ENCODE results near the gene TAP1.

TAP1 gene

DNA sequence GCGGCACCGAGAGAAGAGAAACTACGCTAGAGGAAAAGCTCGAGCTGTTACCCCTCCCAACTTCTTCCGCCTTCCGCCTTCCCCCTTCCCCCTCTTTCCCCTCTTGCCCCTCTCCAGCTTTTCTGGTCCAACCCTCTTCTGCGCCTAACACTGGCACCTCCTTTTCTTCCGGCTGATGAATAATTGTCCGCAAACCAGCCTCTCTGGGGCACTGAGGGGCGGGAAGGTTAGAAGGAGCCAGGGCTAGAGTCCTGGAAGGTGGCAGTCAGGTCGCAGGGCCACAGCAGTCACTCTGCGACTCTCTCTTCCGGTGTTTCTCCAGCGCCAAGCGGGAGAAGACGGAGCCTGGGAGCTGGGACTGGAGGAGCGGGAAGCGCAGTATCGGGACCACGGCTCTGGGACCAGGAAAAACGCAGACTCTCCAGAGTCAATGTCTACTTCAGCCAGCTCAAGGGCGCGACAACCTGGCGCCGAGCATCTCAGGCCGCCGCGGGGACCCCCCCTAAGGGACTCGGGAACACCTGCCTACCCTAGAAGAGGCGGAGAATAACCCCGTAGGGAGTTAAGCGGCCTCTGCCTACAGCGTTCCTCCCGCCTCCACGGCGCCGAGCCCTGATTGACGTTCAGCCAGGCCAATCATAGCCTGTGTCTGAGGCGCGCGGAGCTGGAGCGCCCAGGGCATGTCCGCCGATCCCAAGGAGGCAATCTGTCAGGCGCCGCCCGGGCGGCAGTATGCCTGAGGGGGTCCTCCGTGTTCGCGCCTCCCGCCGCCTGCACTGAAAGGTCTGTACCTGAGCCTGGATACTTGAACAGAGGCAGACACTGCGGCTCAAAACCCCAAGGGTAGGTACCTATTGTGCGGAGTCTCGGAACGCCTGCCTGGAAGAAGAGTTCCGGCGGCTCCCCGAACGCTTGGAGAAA, 40.8 kb upstream of the TAP1 start (continued):
- no peak for TF ChIP-seq ZNF585B (tag by site-specific recombination; IDR thresholded peaks at IDR 0.05)
- TF ChIP-seq ZNF394 (tag by site-specific recombination; IDR thresholded peaks at IDR 0.05; ENCODE audit: borderline replicate concordance) = peak; percentile 73
- TF ChIP-seq GLIS1 (tag by site-specific recombination; IDR thresholded peaks at IDR 0.05) = peak; percentile 89
- TF ChIP-seq ZNF660 (tag by site-specific recombination; IDR thresholded peaks at IDR 0.05) = peak; percentile 61
- TF ChIP-seq IKZF3 (tag by site-specific recombination; IDR thresholded peaks at IDR 0.05) = peak; percentile 97
- peak; percentile 80 for TF ChIP-seq ZBTB11 (tag by site-specific recombination; conservative IDR thresholded peaks at IDR 0.05; ENCODE audit: low read depth)
- TF ChIP-seq, protein P1, sequence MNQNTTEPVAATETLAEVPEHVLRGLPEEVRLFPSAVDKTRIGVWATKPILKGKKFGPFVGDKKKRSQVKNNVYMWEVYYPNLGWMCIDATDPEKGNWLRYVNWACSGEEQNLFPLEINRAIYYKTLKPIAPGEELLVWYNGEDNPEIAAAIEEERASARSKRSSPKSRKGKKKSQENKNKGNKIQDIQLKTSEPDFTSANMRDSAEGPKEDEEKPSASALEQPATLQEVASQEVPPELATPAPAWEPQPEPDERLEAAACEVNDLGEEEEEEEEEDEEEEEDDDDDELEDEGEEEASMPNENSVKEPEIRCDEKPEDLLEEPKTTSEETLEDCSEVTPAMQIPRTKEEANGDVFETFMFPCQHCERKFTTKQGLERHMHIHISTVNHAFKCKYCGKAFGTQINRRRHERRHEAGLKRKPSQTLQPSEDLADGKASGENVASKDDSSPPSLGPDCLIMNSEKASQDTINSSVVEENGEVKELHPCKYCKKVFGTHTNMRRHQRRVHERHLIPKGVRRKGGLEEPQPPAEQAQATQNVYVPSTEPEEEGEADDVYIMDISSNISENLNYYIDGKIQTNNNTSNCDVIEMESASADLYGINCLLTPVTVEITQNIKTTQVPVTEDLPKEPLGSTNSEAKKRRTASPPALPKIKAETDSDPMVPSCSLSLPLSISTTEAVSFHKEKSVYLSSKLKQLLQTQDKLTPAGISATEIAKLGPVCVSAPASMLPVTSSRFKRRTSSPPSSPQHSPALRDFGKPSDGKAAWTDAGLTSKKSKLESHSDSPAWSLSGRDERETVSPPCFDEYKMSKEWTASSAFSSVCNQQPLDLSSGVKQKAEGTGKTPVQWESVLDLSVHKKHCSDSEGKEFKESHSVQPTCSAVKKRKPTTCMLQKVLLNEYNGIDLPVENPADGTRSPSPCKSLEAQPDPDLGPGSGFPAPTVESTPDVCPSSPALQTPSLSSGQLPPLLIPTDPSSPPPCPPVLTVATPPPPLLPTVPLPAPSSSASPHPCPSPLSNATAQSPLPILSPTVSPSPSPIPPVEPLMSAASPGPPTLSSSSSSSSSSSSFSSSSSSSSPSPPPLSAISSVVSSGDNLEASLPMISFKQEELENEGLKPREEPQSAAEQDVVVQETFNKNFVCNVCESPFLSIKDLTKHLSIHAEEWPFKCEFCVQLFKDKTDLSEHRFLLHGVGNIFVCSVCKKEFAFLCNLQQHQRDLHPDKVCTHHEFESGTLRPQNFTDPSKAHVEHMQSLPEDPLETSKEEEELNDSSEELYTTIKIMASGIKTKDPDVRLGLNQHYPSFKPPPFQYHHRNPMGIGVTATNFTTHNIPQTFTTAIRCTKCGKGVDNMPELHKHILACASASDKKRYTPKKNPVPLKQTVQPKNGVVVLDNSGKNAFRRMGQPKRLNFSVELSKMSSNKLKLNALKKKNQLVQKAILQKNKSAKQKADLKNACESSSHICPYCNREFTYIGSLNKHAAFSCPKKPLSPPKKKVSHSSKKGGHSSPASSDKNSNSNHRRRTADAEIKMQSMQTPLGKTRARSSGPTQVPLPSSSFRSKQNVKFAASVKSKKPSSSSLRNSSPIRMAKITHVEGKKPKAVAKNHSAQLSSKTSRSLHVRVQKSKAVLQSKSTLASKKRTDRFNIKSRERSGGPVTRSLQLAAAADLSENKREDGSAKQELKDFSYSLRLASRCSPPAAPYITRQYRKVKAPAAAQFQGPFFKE (tag by site-specific recombination; IDR thresholded peaks at IDR 0.05; ENCODE audit: borderline replicate concordance) = no peak
- no peak for TF ChIP-seq ZNF626 (tag by site-specific recombination; IDR thresholded peaks at IDR 0.05)
- 0 out of 2 replicates have a peak, but pooled peaks have one; percentile 31 for TF ChIP-seq TRIM28 (IDR thresholded peaks at IDR 0.05; ENCODE audit: borderline replicate concordance, low read length)
- 0 out of 2 replicates have a peak, but pooled peaks have one; percentile 61 for TF ChIP-seq ZNF692 (tag by site-specific recombination; IDR thresholded peaks at IDR 0.05)
- TF ChIP-seq ZNF658 (tag by site-specific recombination; IDR thresholded peaks at IDR 0.05) = no peak
- 0 out of 2 replicates have a peak, but pooled peaks have one; percentile 56 for TF ChIP-seq ZSCAN30 (tag by site-specific recombination; IDR thresholded peaks at IDR 0.05)
- TF ChIP-seq KLF1 (tag by site-specific recombination; IDR thresholded peaks at IDR 0.05) = peak; percentile 56
- no peak for TF ChIP-seq ZNF792 (tag by site-specific recombination; IDR thresholded peaks at IDR 0.05)
- peak; percentile 70 for TF ChIP-seq WT1 (tag by site-specific recombination; IDR thresholded peaks at IDR 0.05)
- TF ChIP-seq, protein P2, sequence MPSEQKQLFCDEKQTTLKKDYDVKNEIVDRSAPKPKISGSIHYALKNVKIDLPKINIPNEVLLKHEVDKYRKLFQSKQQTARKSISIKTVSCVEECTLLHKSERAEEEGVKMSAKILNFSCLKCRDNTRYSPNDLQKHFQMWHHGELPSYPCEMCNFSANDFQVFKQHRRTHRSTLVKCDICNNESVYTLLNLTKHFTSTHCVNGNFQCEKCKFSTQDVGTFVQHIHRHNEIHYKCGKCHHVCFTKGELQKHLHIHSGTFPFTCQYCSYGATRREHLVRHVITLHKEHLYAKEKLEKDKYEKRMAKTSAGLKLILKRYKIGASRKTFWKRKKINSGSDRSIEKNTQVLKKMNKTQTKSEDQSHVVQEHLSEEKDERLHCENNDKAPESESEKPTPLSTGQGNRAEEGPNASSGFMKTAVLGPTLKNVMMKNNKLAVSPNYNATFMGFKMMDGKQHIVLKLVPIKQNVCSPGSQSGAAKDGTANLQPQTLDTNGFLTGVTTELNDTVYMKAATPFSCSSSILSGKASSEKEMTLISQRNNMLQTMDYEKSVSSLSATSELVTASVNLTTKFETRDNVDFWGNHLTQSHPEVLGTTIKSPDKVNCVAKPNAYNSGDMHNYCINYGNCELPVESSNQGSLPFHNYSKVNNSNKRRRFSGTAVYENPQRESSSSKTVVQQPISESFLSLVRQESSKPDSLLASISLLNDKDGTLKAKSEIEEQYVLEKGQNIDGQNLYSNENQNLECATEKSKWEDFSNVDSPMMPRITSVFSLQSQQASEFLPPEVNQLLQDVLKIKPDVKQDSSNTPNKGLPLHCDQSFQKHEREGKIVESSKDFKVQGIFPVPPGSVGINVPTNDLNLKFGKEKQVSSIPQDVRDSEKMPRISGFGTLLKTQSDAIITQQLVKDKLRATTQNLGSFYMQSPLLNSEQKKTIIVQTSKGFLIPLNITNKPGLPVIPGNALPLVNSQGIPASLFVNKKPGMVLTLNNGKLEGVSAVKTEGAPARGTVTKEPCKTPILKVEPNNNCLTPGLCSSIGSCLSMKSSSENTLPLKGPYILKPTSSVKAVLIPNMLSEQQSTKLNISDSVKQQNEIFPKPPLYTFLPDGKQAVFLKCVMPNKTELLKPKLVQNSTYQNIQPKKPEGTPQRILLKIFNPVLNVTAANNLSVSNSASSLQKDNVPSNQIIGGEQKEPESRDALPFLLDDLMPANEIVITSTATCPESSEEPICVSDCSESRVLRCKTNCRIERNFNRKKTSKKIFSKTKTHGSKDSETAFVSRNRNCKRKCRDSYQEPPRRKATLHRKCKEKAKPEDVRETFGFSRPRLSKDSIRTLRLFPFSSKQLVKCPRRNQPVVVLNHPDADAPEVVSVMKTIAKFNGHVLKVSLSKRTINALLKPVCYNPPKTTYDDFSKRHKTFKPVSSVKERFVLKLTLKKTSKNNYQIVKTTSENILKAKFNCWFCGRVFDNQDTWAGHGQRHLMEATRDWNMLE (tag by site-specific recombination; conservative IDR thresholded peaks at IDR 0.05; ENCODE audit: low read depth) = no peak; the same call in 1 of the 2 replicates
- peak; percentile 99 for TF ChIP-seq GLIS2 (tag by site-specific recombination; IDR thresholded peaks at IDR 0.05)
